Occipital lobe (tissue), 2 donors: ENCODE results near the gene BCAN. TPM values are rescaled to one million over a fixed set of nuclear protein-coding genes. Genes with fewer than 3 reads are reported as not detected.
A peak's percentile ranks its signal among the peaks of the same experiment; 100 is the strongest.
"Not testable (repeated sequence)": the region's sequence is repeated elsewhere in the genome, so short reads cannot be mapped to it uniquely, and the experiment has no call there.

Experiments
- DNase-seq: peaks from one replicate; lab custom pipeline; 2025; lab: John Stamatoyannopoulos, UW
- total RNA-seq: library from RNA; depleted of rRNA; stranded (reverse); fragments of >200 nt; gene quantifications from one replicate; pipeline ENCODE4 v1.2.3, GENCODE V29; 2014

BCAN gene, protein sequence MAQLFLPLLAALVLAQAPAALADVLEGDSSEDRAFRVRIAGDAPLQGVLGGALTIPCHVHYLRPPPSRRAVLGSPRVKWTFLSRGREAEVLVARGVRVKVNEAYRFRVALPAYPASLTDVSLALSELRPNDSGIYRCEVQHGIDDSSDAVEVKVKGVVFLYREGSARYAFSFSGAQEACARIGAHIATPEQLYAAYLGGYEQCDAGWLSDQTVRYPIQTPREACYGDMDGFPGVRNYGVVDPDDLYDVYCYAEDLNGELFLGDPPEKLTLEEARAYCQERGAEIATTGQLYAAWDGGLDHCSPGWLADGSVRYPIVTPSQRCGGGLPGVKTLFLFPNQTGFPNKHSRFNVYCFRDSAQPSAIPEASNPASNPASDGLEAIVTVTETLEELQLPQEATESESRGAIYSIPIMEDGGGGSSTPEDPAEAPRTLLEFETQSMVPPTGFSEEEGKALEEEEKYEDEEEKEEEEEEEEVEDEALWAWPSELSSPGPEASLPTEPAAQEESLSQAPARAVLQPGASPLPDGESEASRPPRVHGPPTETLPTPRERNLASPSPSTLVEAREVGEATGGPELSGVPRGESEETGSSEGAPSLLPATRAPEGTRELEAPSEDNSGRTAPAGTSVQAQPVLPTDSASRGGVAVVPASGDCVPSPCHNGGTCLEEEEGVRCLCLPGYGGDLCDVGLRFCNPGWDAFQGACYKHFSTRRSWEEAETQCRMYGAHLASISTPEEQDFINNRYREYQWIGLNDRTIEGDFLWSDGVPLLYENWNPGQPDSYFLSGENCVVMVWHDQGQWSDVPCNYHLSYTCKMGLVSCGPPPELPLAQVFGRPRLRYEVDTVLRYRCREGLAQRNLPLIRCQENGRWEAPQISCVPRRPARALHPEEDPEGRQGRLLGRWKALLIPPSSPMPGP
- 95.8 TPM for total RNA-seq

DNA sequence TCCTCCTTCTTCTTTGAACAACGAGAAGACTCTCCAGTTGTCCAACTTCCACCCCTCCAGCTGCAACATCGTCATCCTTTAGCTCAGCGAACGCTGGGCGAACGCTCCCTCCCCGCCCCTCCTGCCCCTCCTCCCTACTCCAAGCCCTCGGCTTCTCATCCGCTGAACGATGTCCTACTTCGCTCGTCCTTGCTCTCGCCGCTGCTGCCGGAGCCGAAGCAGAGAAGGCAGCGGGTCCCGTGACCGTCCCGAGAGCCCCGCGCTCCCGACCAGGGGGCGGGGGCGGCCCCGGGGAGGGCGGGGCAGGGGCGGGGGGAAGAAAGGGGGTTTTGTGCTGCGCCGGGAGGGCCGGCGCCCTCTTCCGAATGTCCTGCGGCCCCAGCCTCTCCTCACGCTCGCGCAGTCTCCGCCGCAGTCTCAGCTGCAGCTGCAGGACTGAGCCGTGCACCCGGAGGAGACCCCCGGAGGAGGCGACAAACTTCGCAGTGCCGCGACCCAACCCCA is at the start of gene BCAN:
TSS of gene BCAN (plus strand) at position 357 of the 504 bp plus-strand sequence. CDS start 3,938 bp downstream, outside the sequence.
- peak; percentile 73 for DNase-seq

DNA sequence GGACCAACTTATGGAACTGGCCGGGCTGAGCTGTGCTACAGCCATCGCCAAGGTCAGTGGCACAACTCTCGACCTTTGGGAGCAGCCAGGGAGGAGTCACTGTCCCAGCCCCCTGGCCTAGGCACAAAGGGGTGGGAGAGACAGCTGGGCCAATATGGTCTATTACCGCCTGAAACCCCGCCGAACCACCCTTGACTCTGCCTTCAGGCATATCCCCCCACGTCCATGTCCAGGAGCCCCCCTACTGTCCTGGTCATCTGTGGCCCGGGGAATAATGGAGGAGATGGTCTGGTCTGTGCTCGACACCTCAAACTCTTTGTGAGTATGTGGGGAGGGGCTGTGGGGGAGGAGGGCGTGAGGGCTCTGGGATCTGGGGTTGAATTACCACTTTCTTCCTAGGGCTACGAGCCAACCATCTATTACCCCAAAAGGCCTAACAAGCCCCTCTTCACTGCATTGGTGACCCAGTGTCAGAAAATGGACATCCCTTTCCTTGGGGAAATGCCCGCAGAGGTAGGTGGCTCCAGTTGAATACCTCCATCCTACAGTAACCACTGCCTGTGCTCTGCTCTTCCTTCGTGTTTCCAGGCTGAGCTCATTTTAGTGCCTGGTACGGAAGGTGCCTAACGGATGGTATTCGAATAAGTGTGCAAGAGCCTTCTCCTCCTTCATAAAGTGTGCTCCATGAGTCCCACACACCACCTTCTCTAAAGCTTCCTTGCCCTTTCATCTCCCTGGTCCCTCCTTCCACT is 49.6 kb upstream of the BCAN start:
- no peak for DNase-seq

DNA sequence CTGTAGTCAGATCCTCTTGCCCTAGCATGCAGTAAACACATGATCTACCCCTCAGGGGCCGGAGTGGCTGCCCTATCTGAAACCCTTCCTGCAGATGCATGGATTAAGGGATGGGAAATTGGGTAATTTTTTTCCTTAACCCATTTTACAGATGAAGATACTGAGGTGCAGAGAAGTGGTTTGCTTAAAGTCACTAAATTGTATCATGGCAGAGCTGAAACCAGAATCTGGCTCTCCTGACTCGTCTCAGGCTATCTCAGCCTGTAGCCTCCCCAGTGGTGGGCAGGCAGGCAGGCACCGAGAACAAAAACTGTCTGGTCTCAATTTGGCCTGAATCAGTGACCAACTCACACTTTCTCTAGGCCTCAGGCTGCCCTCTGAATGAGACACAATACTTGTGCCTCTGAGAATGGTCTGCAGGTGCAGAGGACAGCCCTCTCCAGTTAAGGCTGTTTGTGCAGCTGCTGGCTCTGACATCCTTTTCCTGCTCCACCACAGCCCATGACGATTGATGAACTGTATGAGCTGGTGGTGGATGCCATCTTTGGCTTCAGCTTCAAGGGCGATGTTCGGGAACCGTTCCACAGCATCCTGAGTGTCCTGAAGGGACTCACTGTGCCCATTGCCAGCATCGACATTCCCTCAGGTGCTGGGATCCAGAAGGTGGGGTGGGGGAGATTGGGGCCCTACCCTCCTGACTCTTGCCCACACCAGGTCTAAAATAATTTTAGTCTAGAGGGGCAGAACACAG is 48.8 kb upstream of the BCAN start:
- DNase-seq = no peak

DNA sequence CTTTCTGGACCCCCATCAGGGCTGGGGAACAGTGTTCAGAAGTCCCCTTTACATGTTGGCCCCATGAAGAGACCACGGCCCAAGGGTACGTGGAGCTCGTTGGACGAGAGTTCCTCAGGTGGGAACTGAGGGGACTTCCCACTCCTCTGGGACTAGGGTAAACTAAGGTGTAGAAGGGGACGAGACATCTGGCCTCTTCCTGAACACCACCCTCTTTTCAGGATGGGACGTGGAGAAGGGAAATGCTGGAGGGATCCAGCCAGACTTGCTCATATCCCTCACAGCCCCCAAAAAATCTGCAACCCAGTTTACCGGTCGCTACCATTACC is 48.3 kb upstream of the BCAN start:
- no peak for DNase-seq

DNA sequence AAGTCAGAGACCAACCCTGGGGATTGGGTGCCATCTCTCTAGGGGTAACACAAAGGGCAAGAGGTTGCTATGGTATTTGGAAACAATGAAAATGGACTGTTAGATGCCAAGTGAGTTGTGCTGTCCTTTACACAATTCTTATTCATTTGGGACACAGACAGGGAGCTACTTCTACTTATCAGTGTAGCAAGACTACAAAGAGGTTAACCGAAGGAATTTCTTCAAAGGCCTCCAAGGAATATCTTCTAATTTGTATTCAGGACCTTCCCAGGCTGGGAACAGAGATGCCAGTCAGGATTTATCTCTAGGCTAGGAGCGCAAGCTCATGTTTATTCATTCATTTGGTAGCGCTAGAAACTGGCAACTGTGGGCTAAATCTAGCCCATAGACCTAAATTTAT is 47.7 kb upstream of the BCAN start:
- no peak for DNase-seq

DNA sequence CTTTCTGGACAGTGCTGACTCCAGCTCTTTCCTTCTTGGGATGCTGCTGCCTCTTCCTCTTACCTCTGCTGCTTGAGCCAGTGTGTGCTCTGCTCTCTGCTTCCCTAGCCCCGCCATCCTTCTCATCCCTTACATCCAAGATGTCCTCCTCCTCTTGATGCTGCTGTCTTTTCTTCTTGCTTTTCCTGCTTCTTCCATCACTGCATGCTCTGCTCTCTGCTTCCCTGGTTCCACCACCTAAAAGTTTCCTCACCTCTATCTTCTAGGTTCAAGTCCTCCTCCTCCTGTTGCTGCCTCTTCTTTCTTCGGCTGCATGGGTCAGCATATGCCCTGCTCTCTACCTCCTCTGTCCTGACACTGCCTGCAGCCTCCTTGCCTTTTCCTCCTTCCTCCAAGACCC is 46.9 kb upstream of the BCAN start:
- no peak for DNase-seq

DNA sequence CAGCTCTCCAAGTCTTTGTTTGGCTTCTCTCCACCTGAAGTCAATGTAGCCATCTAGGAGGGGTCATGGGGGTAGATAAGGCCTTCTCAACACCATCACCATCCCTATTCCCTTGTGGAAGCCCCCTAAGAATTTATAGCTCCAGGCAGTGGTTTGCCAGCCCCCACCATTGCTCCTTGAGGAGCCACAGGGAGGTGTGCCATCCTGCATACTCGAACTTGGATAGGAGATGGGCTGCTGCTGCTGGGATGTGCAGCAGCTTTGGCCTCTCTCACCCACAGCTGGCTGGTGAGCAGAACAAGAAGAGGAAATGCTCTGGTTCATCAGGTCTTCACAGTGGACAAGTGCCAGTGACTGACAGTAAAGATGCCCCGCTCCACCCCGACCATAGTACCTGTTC is 45.5 kb upstream of the BCAN start:
- DNase-seq = no peak

DNA sequence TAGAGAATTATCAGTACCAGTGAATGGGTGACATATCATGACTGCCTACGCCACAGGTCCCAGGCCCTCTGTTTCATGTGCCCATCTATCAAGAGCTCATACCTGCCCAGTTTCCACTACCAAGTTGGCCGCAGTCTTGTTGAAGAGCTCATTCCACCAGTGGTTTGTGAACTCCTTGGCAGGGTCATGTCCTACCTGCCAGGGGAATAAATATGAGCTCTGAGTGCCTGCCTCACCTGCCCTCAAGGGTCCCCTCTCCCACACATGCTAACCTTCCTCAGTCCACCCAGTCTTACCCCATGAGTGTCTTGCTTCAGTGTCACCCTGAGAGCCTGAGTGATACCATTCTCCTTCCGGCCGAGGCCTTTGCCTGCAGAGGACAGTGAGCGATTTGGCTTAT is 43.8 kb upstream of the BCAN start:
- DNase-seq = no peak

DNA sequence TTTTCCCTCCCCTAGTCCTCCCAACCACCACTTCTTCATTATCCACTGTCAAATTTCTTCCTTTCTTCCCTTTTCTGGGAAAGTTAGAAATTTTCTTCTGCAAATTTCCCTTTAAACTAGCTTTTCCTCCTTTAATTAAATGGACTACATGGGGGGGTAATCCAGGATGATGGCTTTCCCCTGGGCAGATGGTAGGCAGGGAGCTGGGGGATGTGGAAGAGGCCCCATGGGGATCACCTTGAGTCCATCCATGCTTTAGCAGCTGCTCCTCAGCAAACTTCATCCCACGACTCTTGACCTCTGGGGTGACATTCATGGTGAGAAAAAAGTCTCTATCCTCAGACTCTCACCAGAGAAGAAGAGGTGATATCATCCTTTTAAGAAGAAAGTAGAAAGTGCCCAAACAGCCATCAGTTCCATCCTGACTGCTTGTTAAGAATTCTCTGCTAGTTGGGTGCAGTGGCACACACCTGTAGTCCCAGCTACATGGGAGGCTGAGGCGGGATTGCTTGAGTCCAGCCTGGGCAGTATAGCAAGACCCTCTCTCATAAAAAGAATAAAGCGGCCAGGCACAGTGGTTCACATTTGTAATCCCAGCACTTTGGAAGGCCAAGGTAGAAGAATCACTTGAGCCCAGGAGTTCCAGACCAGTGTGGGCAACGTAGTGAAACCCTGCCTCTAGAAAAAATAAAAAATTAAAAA is 43.0 kb upstream of the BCAN start:
- no peak for DNase-seq

DNA sequence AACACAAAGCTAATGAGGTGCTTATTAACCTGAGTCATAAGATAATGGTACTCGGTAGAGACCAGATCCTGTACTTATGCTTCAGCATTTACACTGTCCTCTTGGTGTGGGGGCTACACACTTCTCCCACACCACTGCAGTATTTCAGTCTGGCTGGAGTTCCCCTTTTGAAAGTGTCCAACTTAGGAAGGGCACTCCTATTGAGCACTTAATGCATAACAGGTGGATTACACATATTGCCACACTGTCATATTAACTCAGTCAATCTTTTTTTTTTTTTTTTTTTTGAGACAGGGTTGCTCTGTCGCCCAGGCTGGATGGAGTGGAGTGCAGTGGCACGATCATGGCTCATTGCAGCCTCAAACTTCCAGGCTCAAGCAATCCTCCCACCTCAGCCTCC is 42.1 kb upstream of the BCAN start:
- no peak for DNase-seq

DNA sequence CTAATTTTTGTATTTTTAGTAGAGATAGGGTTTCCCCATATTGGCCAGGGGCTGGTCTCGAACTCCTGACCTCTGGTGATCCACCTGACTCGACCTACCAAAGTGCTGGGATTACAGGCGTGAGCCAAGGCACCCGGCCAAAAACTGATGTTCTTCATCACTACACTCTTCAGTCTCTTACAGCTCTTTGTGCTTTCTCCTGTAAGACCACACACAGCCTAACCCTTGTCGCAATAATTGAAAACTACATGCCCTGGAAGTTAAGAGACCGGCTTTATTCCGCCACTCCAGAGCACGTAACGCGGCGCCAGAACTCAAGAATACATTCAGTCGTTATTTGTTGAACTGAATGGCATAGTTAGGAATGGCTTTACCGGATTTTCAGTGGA is 41.2 kb upstream of the BCAN start:
- no peak for DNase-seq

DNA sequence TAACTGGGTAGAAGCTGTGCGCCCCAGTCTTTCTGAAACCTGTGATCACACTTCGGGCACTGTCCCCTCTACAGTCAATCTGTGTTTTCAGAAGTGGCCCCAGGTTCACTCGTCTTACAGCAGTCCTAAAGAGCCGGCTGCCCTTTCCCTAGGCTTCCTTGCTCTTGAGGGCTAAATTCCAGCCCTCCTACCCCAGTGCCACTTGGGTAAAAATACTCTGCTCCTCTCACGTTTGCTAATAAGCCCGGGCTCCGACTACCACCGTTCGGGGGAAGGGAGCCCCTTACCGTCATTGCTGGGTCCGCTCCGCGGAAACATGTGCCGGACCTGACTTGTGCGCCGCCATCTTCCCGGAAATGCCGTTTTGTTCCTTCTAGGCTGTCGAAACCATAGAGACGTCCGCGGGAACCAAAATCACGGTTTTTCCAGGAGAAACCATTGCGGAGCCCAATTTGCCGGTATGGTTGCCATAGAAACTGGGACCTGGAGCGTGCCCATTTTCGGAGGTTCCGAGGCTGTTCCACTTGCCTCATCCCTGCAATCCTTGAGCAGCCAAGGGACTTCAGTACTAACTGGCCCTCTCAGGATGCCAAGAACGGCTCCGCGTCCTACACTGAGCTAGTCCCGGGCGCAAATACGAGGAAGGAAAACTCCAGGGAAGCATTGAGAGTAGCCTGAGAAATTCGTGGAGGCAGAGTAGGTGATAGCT is 40.6 kb upstream of the BCAN start, which contains the start of gene GPATCH4:
TSS of gene GPATCH4 (minus strand) at position 358 of the 709 bp plus-strand sequence.
- peak; percentile 85 for DNase-seq

DNA sequence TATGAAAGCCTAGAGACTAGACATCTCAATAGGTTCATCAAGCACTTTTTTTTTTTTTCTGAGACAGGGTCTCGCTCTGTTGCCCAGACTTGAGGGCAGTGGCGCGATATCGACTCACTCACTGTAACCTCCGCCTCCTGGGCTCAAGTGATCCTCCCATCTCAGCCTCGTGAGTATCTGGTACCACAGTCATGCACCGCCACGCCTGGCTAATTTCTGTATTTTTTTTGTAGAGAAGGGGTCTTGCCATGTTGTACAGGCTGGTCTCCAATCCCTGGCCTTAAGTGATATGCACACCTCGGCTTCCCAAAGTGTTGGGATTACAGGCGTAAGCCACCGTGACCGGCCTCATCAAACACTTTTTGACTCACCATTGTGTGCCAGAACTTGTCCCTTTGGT is 40.0 kb upstream of the BCAN start:
- no peak for DNase-seq

DNA sequence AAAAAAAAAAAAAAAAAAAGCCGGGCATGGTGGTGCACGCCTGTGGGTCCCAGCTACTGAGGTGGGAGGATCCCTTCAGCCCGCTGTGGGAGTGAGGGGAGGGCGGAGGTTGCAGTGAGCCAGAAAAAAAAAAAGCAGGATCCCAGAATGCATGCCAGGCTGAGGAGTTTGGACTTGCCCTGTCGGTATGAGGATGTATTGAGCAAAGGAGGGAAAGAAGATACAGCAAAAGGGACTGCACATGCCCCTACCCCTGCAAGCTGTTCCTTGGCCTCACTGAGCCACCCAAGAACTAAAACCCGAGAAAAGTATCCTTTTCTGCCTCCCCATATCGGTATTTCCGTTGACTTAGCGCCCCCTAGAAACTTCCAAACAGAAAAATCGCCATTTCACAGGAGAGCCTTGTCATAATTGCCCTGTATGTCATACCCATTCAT is 39.3 kb upstream of the BCAN start:
- DNase-seq = no peak

DNA sequence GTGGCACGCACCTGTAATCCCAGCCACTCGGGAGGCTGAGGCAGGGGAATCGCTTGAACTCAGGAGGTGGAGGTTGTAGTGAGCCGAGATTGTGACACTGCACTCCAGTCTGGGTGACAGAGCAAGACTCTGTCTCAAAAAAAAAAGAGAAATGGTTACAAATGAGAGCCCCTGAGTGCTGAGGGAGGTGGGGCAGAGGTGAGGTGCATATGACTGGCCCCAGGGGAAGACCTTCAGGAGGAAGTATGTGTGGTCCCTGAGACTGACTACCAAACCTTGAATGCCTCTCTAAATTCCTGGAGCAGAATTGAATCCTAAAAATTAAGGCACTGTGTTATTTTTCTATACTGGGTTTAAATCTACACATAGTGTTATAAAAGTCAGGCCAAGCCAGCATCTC is 34.6 kb upstream of the BCAN start:
- DNase-seq = not testable (repeated sequence)

DNA sequence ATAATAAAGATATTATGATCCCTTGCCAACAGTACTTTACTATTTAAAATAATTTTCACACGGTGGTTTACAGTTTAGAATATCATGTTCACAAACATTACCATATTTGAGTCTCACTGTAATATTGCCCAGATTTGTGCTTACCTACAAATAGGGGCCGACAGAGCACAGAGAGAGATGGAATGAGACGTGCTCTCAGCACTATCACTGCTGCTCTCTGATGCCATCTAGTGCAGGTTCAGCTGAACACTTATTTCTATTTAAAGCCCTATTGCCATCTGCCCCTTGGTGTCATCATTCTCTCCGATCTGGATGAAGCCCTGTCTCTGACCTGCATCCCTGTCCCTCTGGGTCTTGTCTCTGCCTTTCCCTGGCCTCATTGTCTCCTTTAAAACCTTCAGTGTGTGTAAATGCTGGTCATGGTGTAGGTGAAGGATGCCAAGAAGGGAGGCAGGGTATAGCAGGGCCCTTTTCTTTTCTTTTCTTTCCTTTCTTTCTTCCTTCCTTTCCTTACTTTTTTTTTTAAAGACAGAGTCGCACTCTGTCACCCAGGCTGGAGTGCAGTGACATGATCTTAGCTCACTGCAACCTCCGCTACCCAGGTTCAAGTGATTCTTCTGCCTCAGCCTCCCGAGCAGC is 33.8 kb upstream of the BCAN start:
- DNase-seq = peak; percentile 24

DNA sequence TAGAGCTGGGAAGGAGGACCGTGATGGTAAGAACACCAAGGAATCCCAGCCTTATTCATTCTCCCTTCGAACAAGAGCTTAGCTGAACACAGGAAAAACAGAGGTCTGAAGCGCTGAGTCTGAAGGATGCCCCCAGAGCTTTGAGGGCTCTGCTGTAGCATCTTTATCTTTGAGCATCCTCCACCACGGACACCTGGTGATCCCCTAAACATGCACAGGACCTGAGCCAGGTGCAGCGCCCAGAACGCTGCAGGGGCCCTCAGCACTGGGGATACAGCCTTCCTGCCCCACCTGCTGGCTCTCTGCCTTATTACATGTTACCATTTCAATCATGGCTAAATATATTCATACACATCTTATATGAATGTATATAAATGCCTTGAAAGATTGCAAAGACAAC is 32.9 kb upstream of the BCAN start:
- no peak for DNase-seq

DNA sequence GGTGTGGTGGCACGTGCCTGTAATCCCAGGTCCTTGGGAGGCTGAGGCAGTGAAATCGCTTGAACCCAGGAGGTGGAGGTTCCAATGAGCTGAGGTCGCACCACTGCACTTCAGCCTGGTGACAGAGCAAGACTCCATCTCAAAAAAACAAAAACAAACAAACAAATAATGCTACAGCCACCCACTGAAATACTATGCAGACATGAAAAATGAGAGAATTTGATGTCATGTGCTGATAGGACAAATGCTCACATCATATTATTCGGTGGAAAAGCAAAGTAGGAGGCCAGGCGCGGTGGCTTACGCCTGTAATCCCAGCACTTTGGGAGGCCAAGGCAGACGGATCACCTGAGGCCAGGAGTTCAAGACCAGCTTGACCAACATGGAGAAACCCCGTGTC is 31.8 kb upstream of the BCAN start:
- DNase-seq = not testable (repeated sequence)

DNA sequence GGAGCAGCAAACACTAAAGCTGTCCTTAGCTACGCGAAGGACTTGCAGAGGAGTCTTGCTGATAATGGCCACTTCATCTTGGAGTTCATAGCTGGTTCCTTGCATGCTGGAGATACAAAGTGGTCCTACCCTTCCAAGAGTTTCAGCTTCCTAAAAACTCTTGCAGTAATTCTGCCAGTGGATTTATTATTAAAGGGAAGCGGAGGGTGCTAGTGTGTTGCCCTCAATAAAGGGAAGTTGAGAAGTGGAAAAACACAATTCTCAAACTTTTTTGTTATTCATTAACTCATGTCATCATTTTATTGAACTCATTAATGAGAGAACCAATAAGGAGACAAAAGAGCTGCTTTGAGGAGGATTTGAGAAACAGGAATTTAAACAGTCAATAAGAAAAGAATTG is 29.3 kb upstream of the BCAN start:
- DNase-seq = no peak
